SK-N-SH treated with all-trans-retinoic acid at 6 μM for 48 hours (cell line): ENCODE results near the gene CGB8.

Source experiments
- ARNTL ChIP-seq: fragments of 450-650 bp; formaldehyde crosslinking; IDR thresholded peaks from 2 replicates; pipeline ENCODE4 v1.5.0; 2020; ENCODE audit warnings: low read depth, mild to moderate bottlenecking, moderate library complexity, borderline replicate concordance
- CREB5 ChIP-seq: fragments of 250-450 bp; sonication (Bioruptor Pico); IDR thresholded peaks from 2 replicates; pipeline ENCODE4 v1.5.1; 2020; ENCODE audit warnings: low read depth, mild to moderate bottlenecking, moderate library complexity
- ESRRG ChIP-seq: fragments of 250-450 bp; sonication (Bioruptor Pico); IDR thresholded peaks from 2 replicates; pipeline ENCODE4 v1.6.1; 2021; ENCODE audit warnings: mild to moderate bottlenecking
- GLIS3 ChIP-seq: fragments of 250-450 bp; sonication (Bioruptor Pico); IDR thresholded peaks from 2 replicates; pipeline ENCODE4 v1.5.0; 2020; ENCODE audit warnings: mild to moderate bottlenecking, moderate library complexity
- RARB ChIP-seq: fragments of 250-450 bp; sonication (Bioruptor Pico); IDR thresholded peaks from 2 replicates; pipeline ENCODE4 v1.8.0; 2021; ENCODE audit warnings: mild to moderate bottlenecking, moderate library complexity
- SNAI2 ChIP-seq: fragments of 250-450 bp; sonication (Bioruptor Pico); IDR thresholded peaks from 2 replicates; pipeline ENCODE4 v1.5.0; 2020; ENCODE audit warnings: mild to moderate bottlenecking, moderate library complexity
- ZFP3 ChIP-seq: fragments of 250-450 bp; sonication (Bioruptor Pico); IDR thresholded peaks from 2 replicates; pipeline ENCODE4 v1.5.0; 2020; ENCODE audit warnings: mild to moderate bottlenecking, moderate library complexity
- ZFP30 ChIP-seq: fragments of 450-650 bp; formaldehyde crosslinking; IDR thresholded peaks from 2 replicates; pipeline ENCODE4 v1.5.0; 2022; ENCODE audit warnings: mild to moderate bottlenecking, moderate library complexity
- ZNF565 ChIP-seq: fragments of 450-650 bp; formaldehyde crosslinking; conservative IDR thresholded peaks from 2 replicates; pipeline ENCODE4 v1.5.0; 2020; ENCODE audit warnings: low read depth, mild to moderate bottlenecking, moderate library complexity
- TF ChIP-seq, protein P1 (sequence below): fragments of 250-450 bp; sonication (Bioruptor Pico); IDR thresholded peaks from 2 replicates; pipeline ENCODE4 v1.8.0; 2020; ENCODE audit warnings: mild to moderate bottlenecking, moderate library complexity, borderline replicate concordance
- TF ChIP-seq, protein P2 (sequence below): fragments of 250-450 bp; sonication (Bioruptor Pico); IDR thresholded peaks from 2 replicates; pipeline ENCODE4 v1.8.0; 2021; ENCODE audit warnings: low read depth, mild to moderate bottlenecking, moderate library complexity, borderline replicate concordance

- TF ChIP-seq RARB (CRISPR knock-in tag) (no peak), ZFP30 (no peak), ZFP3 (CRISPR knock-in tag) (no peak), SNAI2 (CRISPR knock-in tag) (no peak), ZNF565 (CRISPR knock-in tag) (no peak), CREB5 (CRISPR knock-in tag) (no peak), ARNTL (no peak), GLIS3 (no peak), ESRRG (CRISPR knock-in tag) (no peak)
- TF ChIP-seq, protein P1, sequence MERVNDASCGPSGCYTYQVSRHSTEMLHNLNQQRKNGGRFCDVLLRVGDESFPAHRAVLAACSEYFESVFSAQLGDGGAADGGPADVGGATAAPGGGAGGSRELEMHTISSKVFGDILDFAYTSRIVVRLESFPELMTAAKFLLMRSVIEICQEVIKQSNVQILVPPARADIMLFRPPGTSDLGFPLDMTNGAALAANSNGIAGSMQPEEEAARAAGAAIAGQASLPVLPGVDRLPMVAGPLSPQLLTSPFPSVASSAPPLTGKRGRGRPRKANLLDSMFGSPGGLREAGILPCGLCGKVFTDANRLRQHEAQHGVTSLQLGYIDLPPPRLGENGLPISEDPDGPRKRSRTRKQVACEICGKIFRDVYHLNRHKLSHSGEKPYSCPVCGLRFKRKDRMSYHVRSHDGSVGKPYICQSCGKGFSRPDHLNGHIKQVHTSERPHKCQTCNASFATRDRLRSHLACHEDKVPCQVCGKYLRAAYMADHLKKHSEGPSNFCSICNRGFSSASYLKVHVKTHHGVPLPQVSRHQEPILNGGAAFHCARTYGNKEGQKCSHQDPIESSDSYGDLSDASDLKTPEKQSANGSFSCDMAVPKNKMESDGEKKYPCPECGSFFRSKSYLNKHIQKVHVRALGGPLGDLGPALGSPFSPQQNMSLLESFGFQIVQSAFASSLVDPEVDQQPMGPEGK (CRISPR knock-in tag) = no peak
- TF ChIP-seq, protein P2, sequence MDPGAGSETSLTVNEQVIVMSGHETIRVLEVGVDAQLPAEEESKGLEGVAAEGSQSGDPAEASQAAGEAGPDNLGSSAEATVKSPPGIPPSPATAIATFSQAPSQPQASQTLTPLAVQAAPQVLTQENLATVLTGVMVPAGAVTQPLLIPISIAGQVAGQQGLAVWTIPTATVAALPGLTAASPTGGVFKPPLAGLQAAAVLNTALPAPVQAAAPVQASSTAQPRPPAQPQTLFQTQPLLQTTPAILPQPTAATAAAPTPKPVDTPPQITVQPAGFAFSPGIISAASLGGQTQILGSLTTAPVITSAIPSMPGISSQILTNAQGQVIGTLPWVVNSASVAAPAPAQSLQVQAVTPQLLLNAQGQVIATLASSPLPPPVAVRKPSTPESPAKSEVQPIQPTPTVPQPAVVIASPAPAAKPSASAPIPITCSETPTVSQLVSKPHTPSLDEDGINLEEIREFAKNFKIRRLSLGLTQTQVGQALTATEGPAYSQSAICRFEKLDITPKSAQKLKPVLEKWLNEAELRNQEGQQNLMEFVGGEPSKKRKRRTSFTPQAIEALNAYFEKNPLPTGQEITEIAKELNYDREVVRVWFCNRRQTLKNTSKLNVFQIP (CRISPR knock-in tag) = no peak
Measured at GRCh38 chr19:49019242-49019932, 29.5 kb downstream of the CGB8 start.
